Mesenchymal stem cell (in vitro differentiated cells and primary cell): ENCODE data around the gene FGF4. TPM values are rescaled to one million over a fixed set of nuclear protein-coding genes. Genes with fewer than 3 reads are reported as not detected.

ENCODE experiments used
- DNase-seq: peaks from one replicate; pipeline ENCODE4 v3.0.0-alpha.2; 2013
- H2AFZ ChIP-seq: one replicate; pipeline ENCODE4 v1.6.1; 2013; ENCODE audit warnings: low read depth, mild to moderate bottlenecking, control low read depth, inconsistent platforms, low read length, moderate library complexity
- H2AK5ac ChIP-seq: 2 replicates; pipeline ENCODE4 v1.6.1; 2013; ENCODE audit warnings: low read length, moderate library complexity, mild to moderate bottlenecking, inconsistent platforms; ENCODE audit not compliant: severe bottlenecking
- H2BK120ac ChIP-seq: one replicate; pipeline ENCODE4 v1.6.1; 2013; ENCODE audit warnings: low read depth, mild to moderate bottlenecking, inconsistent platforms, low read length, moderate library complexity
- H2BK12ac ChIP-seq, 2 experiments: one replicate each; pipeline ENCODE4 v1.6.1; 2013; ENCODE audit warnings: inconsistent platforms in 2 of 2, low read length in 2 of 2, mild to moderate bottlenecking in 2 of 2, moderate library complexity in 2 of 2, control low read depth in 1 of 2
- H2BK15ac ChIP-seq: one replicate; pipeline ENCODE4 v1.6.1; 2013; ENCODE audit warnings: mild to moderate bottlenecking, low read depth, inconsistent platforms; ENCODE audit not compliant: poor library complexity, severe bottlenecking
- H2BK5ac ChIP-seq: 2 replicates; pipeline ENCODE4 v1.6.1; 2013; ENCODE audit warnings: low read depth, mild to moderate bottlenecking, low read length, control low read depth, inconsistent platforms; ENCODE audit not compliant: poor library complexity, severe bottlenecking
- H3K14ac ChIP-seq, 2 experiments: one replicate each; pipeline ENCODE4 v1.6.1; 2013; ENCODE audit warnings: inconsistent platforms in 2 of 2, low read length in 2 of 2, control low read depth in 1 of 2, mild to moderate bottlenecking in 1 of 2, moderate library complexity in 1 of 2
- H3K18ac ChIP-seq, 2 experiments: one replicate each; pipeline ENCODE4 v1.6.1; 2013; ENCODE audit warnings: inconsistent platforms in 2 of 2, low read length in 2 of 2, control low read depth in 1 of 2, low read depth in 1 of 2, mild to moderate bottlenecking in 1 of 2
- H3K23ac ChIP-seq, 2 experiments: one replicate each; pipeline ENCODE4 v1.6.1; 2013; ENCODE audit warnings: inconsistent platforms in 2 of 2, low read length in 2 of 2, mild to moderate bottlenecking in 2 of 2, moderate library complexity in 2 of 2, control low read depth in 1 of 2
- H3K27ac ChIP-seq: 2 replicates; pipeline ENCODE4 v1.5.1; 2013; ENCODE audit warnings: mild to moderate bottlenecking, moderate library complexity, low read length, control low read depth, inconsistent platforms; ENCODE audit not compliant: poor library complexity, severe bottlenecking
- H3K27me3 ChIP-seq, 2 experiments: 2 replicates each; pipeline versions ENCODE4 v1.6.1 to v1.7.0; 2013; ENCODE audit warnings: low read length in 2 of 2, mild to moderate bottlenecking in 2 of 2, moderate library complexity in 2 of 2, control low read depth in 1 of 2, inconsistent platforms in 1 of 2; ENCODE audit not compliant: control insufficient read depth in 1 of 2, insufficient read depth in 1 of 2
- H3K36me3 ChIP-seq, 2 experiments: 2 replicates each; pipeline versions ENCODE4 v1.6.1 to v1.7.0; 2013; ENCODE audit warnings: low read length in 2 of 2, control low read depth in 1 of 2, inconsistent platforms in 1 of 2, low read depth in 1 of 2, mild to moderate bottlenecking in 1 of 2; ENCODE audit not compliant: insufficient read depth in 2 of 2, control insufficient read depth in 1 of 2
- H3K4ac ChIP-seq, 2 experiments: one replicate each; pipeline ENCODE4 v1.6.1; 2013; ENCODE audit warnings: inconsistent platforms in 2 of 2, low read length in 2 of 2, mild to moderate bottlenecking in 2 of 2, moderate library complexity in 2 of 2, control low read depth in 1 of 2, low read depth in 1 of 2
- H3K4me1 ChIP-seq: 2 replicates; pipeline ENCODE4 v1.6.1; 2013; ENCODE audit warnings: low read depth, low read length, control low read depth; ENCODE audit not compliant: control insufficient read depth, insufficient read depth
- H3K4me2 ChIP-seq: 2 replicates; pipeline ENCODE4 v1.6.1; 2013; ENCODE audit warnings: low read length, mild to moderate bottlenecking, inconsistent platforms; ENCODE audit not compliant: poor library complexity, severe bottlenecking
- H3K4me3 ChIP-seq, 2 experiments: 2 replicates each; pipeline versions ENCODE4 v1.5.1 to v1.7.0; 2013; ENCODE audit warnings: low read length in 2 of 2, mild to moderate bottlenecking in 2 of 2, control low read depth in 1 of 2, low read depth in 1 of 2; ENCODE audit not compliant: insufficient read depth in 1 of 2
- H3K79me1 ChIP-seq: replicated peaks from 2 replicates; pipeline ENCODE4 v1.6.1; 2013; ENCODE audit warnings: mild to moderate bottlenecking, control low read depth, low read length, inconsistent platforms; ENCODE audit not compliant: poor library complexity, severe bottlenecking
- H3K9ac ChIP-seq: 2 replicates; pipeline ENCODE4 v1.7.0; 2013; ENCODE audit warnings: mild to moderate bottlenecking, low read length, moderate library complexity
- H3K9me3 ChIP-seq: 2 replicates; pipeline ENCODE4 v1.7.0; 2013; ENCODE audit warnings: mild to moderate bottlenecking, low read length; ENCODE audit not compliant: control insufficient read depth
- H4K8ac ChIP-seq: one replicate; pipeline ENCODE4 v1.6.1; 2013; ENCODE audit warnings: inconsistent platforms, mild to moderate bottlenecking, low read length, moderate library complexity
- H4K91ac ChIP-seq: one replicate; pipeline ENCODE4 v1.6.1; 2013; ENCODE audit warnings: mild to moderate bottlenecking, low read length, inconsistent platforms
- WGBS: methylation state at CpG from one replicate; pipeline ENCODE4 v1.1.7; 2013; ENCODE audit warnings: mixed read lengths; 5-methylcytosine and 5-hydroxymethylcytosine counted together
- polyA plus RNA-seq, 2 experiments: library from polyadenylated mRNA; stranded (reverse); fragments of 200-250 nt; gene quantifications; one replicate each; pipeline ENCODE4 v1.2.3, GENCODE V29; 2013

The FGF4 gene, protein sequence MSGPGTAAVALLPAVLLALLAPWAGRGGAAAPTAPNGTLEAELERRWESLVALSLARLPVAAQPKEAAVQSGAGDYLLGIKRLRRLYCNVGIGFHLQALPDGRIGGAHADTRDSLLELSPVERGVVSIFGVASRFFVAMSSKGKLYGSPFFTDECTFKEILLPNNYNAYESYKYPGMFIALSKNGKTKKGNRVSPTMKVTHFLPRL
- polyA plus RNA-seq (2013, experiment 1 of 2): not detected
- polyA plus RNA-seq (2013, experiment 2 of 2): not detected

DNA sequence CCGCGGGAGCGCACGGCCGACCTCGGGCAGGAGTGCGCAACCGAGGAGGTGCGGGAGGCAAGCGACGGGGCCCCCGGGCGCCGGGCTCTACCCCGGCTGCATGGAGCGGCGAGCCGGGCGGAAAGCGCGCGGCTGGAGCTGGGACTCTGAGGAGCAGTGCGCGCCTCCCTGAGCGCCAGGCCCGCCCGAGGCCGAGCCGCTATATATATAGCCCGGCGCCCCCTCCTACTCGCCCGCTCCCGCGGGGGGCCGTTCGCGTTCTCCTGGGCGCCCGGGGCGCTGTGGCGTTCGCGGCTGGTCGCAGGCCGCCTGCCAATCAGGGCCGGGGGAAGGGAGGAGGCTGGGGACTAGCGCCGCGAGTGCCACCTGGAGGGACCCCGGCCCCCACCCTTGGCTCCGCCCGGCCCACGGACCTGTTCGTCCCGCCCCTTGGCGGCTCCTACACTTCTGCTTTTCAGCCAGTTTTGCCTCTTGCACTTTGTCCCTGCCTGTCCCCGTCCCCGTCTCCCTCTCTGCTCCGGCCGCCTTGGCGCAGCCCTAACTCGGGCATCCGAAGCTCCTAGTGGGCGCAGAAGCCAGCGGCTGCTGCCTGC lies at the start of gene FGF4:
FGF4 (minus strand) TSS at position 179 of the 593 bp plus-strand sequence. CDS start 257 bp downstream, outside the sequence.
- Histone ChIP-seq H2BK120ac (no peak within 1 kb of the TSS), H3K27ac (no peak within 1 kb of the TSS), H3K36me3 (peaks cover 0 to 3% of the 10 kb centered on the region in 2 experiments), H3K18ac (no peak within 1 kb of the TSS), H4K91ac (no peak within 1 kb of the TSS), H3K79me1 (no peaks in the 10 kb centered on the region), H3K4me2 (peak within 1 kb of the TSS; percentile 28), H3K4me3 (no peak within 1 kb of the TSS), H2AK5ac (no peak within 1 kb of the TSS), H2BK5ac (no peak within 1 kb of the TSS), H3K27me3 (peaks cover 67 to 81% of the 10 kb centered on the region in 2 experiments), H3K4me1 (peaks cover 10% of the 10 kb centered on the region), H3K4ac (no peak within 1 kb of the TSS), H3K9ac (no peak within 1 kb of the TSS), H3K14ac (no peak within 1 kb of the TSS), H2AFZ (no peak within 1 kb of the TSS), H2BK15ac (no peak within 1 kb of the TSS), H4K8ac (no peak within 1 kb of the TSS), H2BK12ac (no peak within 1 kb of the TSS), H3K23ac (no peak within 1 kb of the TSS), H3K9me3 (peaks cover 3% of the 10 kb centered on the region)
- WGBS: 4% methylated on average over 46 of the region's 66 CpGs
- DNase-seq: no peak

DNA sequence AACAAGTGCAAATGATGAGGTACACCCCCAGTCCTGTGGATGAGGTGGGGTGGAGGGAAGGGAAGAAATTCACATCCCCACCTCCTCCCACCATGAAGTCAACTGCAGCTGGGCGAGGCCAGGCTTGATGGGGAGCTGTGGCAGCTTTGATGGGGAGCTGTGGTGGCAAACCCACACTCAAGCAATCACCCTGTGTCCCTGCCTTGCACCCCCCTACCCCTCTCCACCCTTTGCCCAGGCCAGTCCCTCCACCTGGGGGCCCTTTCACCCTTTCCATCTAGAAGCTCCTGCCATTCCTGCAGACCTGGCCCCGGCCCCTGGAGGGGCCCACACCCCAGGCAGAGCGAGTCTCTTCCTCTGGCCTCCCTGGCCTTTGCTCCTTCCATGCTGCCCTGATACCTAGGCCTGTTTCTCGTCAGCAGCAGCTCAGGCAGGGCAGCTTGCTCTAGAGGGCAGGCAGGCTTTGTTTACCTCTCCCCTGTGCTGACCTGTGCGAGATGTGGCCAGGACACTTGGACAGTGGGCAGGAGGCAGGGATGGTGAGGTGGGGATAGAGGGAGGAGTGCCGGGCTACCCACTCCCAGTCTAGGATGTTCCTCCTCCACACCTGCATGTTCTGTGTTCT lies 48.6 kb upstream of the FGF4 start:
- no peak overlapping the region for H4K8ac ChIP-seq
- no peak overlapping the region for H3K4ac ChIP-seq
- H3K27me3 ChIP-seq: peaks cover 73 to 79% of the 10 kb centered on the region in 2 experiments
- no peak overlapping the region for H2AK5ac ChIP-seq
- H3K18ac ChIP-seq: no peak overlapping the region
- DNase-seq: no peak
- no peak overlapping the region for H2AFZ ChIP-seq
- peaks cover 2% of the 10 kb centered on the region for H3K4me1 ChIP-seq
- H3K9ac ChIP-seq: no peak overlapping the region
- H2BK5ac ChIP-seq: no peak overlapping the region
- H3K9me3 ChIP-seq: peaks cover 3% of the 10 kb centered on the region
- no peaks in the 10 kb centered on the region for H3K36me3 ChIP-seq
- H3K14ac ChIP-seq: no peak overlapping the region
- 42% methylated on average over 5 of the region's 6 CpGs for whole genome bisulfite sequencing
- no peak overlapping the region for H4K91ac ChIP-seq
- H3K79me1 ChIP-seq: no peaks in the 10 kb centered on the region
- no peak overlapping the region for H2BK12ac ChIP-seq
- no peak overlapping the region for H3K4me3 ChIP-seq
- no peak overlapping the region for H2BK120ac ChIP-seq
- H3K23ac ChIP-seq: no peak overlapping the region
- H3K27ac ChIP-seq: no peak overlapping the region
- H3K4me2 ChIP-seq: no peak overlapping the region
- H2BK15ac ChIP-seq: no peak overlapping the region

DNA sequence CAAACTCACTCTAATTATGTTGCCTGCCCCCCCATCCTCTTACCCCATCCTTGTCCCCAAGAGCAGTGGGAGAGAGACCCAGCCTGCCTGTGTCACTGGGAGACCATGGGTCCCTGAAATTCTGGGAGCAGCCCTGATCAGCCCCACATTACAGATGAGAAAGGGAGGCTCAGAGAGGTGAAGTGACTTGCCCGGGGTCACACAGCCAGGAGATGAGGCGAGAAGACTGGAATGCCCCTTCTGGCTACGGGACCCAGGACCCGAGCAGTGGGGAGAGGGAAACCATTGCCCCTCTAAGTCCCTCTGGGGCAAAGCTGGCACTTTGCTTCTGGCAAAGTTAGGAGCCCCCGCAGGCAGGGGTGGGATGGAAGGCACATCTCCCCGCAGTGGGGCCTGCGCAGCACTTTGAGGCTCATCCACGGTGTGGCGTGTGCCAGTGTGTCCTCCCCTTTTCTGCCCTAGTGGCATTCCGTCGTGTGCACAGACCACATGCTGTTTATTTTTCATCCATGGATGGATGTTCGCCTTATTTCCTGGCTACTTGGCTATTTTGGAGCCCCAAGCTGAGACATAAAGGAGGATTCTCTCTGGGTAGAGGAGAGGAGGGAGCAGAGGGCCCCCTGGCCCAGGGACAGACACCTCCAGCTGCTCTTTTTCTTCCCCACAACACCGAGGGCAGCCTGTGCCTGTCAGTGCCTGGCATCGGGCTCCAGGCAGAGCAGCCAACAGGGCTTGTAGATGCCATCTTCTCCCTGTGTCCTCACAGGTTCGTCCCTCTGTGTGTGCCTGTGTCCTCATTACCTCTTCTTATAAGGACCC lies 47.7 kb upstream of the FGF4 start:
- peaks cover 76 to 88% of the 10 kb centered on the region in 2 experiments for H3K27me3 ChIP-seq
- no peak overlapping the region for H2BK12ac ChIP-seq
- H2BK120ac ChIP-seq: no peak overlapping the region
- no peak overlapping the region for H2AK5ac ChIP-seq
- H3K79me1 ChIP-seq: no peaks in the 10 kb centered on the region
- H3K36me3 ChIP-seq: no peaks in the 10 kb centered on the region
- no peak overlapping the region for H3K4me2 ChIP-seq
- H2BK15ac ChIP-seq: no peak overlapping the region
- no peak overlapping the region for H4K91ac ChIP-seq
- H4K8ac ChIP-seq: no peak overlapping the region
- no peak overlapping the region for H2BK5ac ChIP-seq
- H3K4me3 ChIP-seq: no peak overlapping the region
- DNase-seq: no peak
- peaks cover 3% of the 10 kb centered on the region for H3K9me3 ChIP-seq
- no peak overlapping the region for H3K4ac ChIP-seq
- H3K9ac ChIP-seq: no peak overlapping the region
- H3K27ac ChIP-seq: no peak overlapping the region
- peaks cover 9% of the 10 kb centered on the region for H3K4me1 ChIP-seq
- H3K14ac ChIP-seq: no peak overlapping the region
- H2AFZ ChIP-seq: no peak overlapping the region
- no peak overlapping the region for H3K18ac ChIP-seq
- WGBS: 81% methylated on average over 13 of the region's 15 CpGs
- H3K23ac ChIP-seq: no peak overlapping the region
